GM19324 (cell line): ENCODE results near the gene C1QTNF9.
"Not testable (repeated sequence)": the region's sequence is repeated elsewhere in the genome, so short reads cannot be mapped to it uniquely, and the experiment has no call there.

ENCODE experiments used
- ATAC-seq: cut with Tn5 transposase; IDR thresholded peaks from one replicate; pipeline ENCODE4 v1.9.1; 2021; ENCODE audit warnings: mild to moderate bottlenecking, moderate library complexity; ENCODE audit not compliant: unreplicated experiment, low FRiP score

Gene C1QTNF9

DNA sequence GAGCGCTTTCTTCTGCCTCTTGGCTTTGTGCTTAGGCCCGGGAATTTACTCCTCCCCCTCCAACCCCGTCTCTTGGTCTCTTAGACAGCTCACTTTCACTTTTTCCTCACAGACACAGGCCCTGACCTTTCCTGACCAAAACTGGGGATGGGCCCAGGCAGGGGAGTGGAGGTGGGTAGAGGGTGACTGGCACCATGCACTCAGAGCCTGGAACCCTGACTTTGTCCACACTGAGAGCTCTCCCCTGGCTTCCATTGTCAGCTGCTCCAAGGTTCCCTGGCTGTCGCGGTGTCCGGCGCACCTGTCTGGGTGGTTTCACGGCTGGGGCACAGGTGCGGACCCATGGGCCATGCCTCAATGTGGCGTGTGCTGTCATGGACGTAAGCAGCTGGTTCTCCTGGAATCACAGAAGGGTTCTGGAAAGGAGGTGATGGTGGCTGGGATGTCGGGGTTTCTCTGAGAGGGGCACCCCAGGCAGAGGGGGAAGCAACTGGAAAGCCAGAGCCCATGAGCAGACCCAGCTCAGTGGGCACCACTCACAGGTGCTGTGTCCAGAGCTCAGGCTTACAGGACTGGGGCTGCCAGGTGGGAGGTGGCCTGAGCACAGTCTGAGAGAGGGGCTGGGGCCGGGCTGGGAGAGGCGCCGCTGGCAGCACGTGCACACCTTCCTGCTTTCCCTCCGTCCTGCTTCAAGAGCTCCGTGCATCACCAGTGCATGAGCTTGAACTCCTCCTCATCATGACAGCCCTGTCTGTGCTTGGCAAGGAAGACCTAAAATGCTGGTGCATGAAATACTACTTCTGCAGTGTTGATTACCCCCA is 28.0 kb upstream of the C1QTNF9 start:
- ATAC-seq, result no peak

DNA sequence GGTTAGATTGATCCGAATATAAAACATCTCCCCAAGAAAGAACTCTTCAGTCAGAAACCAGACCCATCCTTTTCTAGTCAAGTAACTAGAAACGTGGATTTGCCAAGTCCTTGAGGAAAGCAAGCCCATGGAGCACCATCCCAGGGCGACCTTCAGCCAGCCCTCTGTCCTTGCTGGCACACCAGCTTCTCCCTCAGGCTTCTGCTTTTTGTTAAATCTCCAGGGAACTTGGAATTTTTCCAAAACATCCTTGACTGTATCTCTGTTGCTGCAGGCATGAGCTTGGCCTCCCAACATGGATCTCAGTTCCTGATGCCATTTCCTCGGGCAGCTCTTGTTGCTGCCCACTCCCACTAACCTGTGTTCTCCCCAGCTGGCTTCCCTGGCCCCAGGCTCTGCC is 27.1 kb upstream of the C1QTNF9 start:
- ATAC-seq, result no peak

DNA sequence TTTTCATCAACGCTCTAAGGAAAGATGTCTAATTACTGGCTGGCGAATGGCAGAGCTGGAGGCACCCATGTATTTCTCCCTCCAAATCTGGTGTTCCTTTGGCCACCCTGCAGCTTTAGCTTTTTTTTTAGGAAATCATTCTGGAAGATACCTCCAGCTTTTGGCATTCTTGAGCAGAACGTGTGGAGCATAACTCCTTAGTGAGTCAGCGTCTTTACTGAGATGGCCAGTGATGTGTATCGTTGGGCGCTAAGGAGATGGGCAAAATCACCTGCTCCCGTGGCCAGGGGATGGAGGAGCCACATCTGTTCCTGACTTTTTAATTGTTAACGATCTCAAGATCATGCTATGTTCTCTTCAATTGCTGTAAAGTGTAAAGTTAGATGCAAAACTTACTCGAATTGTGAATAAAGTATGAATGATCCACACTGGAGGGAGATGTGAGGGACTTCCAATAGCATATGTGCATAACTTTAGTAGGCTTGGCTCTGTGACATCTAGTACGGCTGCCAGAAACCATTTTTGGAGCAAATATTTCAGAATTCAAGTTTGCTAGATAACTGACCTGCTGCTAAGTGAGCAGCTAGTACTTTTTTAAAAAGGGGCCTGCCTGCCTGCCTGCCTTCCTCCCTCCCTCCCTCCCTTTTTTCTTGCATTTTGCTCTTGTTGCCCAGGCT is 24.4 kb upstream of the C1QTNF9 start:
- no peak for ATAC-seq

DNA sequence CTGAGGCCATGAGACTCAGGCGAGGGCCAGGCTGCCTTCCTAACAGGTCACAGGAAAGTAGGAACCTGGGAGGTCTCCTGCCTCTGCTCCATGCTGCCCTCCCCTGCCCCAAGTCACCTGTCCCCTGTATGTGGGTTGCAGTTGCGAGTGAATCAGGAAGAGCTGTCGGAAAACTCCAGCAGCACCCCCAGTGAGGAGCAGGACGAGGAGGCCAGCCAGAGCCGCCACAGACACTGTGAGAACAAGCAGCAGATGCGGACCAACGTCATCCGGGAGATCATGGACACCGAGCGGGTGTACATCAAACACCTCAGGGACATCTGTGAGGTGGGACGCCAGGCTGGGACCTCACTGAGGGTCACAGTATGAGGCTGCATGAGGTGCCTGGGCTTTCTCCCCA is 22.8 kb upstream of the C1QTNF9 start:
- ATAC-seq, result no peak

DNA sequence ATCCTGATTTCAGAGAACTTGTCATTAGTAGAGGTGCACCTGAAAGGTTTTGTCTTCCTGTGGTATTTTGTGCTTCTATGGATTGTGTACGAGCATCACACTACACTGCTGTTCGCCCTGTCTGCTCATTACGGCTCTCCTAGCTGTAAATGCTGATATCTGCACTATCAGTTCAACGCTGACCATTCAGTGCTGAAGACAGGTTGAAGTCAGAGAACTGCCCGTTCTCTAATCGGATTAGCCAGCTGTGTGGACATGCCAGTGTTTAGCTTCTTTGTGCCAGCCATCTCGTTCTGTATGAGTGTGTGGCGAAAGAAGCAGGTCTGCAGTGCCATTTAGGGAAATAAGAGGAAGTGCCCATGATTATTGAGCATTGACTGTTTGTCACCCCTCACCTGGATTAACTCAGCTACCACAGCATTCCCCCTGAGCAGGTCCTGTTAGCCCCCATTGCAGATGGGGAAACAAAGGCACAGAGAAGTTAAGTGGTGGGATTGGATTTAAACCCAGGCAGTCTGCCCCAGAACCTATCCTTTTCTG is 21.6 kb upstream of the C1QTNF9 start:
- ATAC-seq, result no peak

DNA sequence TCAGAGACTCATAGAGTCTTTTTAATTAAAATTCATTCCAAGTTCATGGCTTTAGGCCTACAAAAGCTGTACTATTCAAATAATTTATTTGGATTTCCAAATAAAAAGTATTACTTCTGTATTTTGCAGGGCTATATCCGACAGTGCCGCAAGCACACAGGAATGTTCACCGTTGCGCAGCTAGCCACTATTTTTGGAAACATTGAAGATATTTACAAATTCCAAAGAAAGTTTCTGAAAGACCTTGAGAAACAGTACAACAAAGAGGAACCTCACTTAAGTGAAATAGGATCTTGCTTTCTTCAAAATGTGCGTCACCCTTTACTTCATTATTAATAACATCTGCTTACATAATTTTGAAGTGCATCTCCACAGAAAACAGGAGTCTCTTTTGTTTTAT is 20.5 kb upstream of the C1QTNF9 start:
- no peak for ATAC-seq

DNA sequence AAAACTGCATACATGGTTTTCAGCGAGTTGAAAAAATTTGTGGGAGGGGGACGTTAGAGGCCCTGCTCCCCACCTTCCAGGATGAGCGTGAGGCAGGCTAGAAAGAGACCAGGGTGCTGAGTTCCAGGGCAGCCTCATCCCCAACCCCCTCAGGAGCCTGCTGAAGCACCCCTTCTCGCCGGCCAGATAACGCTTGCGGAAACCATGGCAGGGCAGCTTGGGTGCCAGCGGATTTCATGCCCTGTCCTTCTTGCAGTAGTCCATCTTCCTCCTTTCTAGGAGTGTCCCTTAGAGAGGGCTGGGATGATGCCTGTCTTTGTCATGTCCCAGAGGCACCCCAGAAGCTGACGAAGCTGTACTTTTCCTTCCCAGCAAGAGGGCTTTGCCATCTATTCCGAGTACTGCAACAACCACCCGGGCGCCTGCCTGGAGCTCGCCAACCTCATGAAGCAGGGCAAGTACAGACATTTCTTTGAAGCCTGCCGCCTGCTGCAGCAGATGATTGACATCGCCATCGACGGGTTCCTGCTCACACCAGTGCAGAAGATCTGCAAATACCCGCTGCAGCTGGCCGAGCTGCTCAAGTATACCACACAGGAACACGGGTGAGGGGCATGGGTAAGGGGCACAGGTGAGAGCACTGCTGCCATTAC is 19.0 kb upstream of the C1QTNF9 start:
- no peak for ATAC-seq

DNA sequence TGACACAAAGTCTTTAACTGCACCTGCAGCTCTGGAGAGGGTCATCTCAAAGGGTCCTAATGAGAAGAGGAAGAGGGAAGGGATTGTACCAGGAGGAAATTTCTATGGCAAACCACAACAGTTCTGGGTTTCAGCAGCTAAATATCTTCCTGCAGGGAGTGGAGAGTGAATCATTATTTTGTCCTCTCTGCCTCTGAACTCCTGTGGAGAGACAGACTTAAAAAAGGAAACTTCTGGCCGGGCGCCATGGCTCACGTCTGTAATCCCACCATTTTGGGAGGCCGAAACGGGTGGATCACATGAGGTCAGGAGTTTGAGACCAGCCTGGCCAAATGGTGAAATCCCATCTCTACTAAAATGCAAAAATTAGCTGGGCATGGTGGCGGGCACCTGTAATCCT is 16.9 kb upstream of the C1QTNF9 start:
- ATAC-seq, result no peak

DNA sequence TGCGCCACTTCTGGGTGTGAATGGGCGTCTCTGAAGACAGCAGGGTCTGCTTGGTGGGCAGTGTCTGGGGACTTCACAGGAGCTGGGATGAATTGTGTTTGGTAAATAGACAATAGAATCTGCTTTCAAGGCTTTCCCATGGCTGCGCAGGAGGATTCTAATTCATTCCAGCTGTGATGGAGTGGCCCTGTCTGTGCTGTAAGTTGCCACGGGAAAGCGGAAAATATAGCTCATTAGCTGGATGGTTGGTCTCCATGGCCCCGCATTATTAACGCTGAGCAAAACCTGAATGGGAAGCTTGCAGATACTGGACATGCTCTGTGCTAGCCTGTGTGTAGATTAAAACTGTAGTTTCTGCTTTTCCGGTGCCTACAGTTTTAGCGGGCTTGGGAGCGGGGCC is 15.6 kb upstream of the C1QTNF9 start:
- no peak for ATAC-seq

DNA sequence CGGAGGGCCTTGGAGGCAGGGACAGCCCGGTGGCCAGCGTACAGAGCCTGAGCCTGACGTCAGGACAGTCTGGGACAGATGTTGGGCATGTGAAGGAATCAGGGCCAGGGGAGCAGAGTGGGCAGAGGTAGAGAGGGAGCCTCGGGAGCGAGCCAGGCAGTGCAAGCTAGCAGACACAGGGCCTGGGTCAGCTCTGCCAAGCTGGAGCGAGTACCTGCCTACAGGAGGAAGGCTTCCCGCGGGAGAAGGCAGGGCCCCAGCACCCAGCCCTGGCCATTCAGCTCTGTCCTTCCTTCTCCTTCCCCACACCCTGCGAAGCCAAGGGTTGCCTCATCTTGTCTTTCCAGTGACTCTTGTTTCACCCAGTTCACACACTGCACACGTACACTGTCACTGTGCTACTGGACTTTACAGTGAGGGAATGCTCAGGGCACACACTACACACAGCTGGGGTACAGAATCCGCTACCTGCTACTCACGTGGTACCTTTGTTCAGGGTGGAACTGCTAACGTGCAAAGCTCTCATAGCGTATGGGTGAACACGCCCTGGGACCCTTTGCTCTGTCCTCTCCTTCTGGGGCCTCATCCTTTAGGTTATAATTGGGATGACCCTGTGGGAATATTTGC is 9.8 kb upstream of the C1QTNF9 start:
- ATAC-seq, result no peak

DNA sequence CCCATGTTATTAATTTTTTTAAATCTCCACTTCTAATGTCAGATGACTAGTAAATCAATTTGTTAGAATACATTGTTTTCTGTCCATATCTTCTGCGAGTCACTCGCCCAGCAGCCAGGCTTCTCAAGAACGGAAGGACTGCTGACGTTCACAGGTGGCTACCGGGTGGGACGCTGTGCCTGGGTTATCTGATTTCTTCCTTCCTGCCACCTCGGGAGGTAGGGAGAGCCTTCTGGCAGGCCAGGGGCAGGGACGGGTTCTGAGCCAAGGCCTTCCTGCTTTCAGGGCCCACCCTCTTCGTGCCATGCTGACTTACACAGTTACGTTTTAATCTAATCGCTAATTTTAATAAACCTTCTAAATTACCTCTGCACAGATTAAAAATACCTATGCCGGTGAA is 7.9 kb upstream of the C1QTNF9 start:
- no peak for ATAC-seq

DNA sequence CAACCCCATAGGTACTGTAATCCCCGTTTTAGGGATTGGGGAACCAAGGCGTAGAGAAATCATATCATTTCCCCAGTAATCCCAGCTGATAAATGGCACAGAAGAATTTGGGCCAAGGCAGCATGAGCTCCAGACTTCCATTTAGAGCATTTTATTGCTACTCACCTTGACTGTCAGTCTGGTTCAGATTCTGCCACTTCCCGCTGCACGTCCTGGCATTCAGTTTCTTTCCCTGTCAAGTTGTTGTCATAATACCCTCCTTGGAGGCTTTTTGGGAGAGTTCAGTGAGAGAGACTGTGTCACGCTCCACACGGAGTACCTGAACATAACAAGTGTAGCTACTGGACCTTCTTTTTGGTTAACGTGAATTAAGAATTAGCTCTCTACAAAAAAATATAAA is 7.5 kb upstream of the C1QTNF9 start:
- no peak for ATAC-seq

DNA sequence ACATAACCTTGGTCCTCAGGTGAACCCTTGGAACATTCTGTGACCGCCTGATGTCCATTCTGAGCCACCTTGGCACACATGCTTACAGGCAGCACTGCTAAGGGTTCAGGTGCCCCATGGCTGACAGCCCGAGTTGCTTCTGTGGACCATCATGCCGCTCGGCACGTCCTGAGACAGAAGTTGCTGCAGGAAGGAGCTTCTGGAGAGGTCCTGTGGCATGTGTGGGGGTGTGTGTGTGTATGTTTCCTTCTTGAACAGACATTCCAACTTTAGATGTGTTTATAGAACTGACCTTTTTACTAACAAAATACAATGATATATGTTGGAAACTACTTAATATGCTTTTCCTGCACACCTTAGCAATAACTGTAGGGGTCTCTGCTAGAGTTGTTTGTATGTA is 4.8 kb upstream of the C1QTNF9 start:
- ATAC-seq, result no peak

DNA sequence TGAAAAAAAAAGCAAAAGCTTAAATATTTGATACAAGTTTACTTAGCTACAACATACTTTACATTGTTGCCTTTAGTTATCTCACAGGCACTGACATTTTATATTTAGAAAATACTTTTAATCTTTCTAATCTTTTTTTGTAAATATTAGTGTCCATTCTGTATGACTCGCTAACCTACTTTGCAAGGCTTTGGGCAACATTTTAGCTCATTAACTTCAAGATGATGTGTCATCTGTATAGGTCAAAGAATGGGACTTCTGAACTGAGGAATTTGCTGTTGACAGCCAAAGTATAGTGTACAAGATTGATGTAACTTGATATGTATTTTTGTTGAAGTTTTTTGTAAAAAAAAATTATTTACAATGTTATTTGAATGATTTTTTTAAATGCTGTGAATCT is 2.7 kb upstream of the C1QTNF9 start:
- no peak for ATAC-seq

DNA sequence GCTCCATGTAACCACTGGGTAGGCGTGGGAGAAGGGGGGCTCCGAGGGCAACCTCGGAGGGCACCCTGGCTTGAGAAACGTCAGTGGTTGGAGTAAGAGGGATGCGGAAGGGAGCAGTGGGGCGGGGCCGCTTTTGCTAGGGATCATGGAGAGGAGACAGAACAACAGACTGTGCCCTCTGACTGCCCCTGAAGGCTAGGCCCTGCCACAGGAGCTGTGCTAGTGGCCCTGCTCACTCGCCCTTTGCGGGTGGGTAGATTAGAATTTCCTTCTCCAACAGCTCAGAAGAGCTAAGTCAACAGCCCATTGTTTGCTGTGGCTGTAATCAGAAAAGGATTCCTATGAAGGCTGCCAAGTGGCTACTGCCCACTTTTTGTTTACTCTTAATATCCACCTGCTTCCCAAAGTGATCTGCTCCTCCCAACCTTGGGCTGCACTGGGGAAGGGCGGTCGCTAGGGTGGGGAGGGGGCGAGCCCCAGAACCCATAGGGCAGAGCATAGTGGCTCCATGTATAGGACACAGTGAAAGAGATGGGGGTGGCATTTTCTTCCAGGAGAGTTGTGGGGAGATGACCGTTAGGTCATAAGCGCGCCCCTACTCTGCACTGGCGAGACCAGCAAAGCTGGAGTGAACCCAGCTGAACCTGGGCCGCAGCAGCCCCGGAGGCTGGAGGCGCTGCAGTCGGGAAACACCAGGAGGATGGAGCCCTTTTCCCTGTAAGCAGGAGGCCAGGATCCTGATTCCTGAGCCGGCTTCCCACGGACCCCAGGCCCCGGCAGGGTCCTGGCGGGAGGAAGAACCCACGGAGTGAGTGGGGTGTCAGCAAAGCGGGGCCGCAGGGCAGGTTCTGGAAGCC is 1.9 kb upstream of the C1QTNF9 start:
- ATAC-seq, result no peak

DNA sequence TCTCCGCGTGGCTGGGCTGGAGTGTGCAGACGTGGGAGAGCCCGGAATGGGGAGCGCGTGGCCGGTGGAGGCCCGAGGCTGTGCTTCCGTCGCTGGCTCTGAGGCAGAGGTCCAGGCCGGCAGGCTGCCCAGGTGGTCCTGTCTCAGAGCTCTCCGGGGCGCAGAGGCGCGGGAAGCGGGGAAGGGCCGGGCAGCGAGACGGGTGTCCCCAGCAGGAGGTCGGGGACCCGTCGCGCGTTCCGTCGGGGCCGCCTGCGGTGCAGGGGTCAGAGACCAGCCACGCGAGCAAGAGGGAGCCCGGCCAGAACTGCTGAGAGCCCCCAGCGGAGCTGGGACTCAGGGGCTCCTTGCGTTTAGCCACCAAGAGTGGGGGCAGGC is 1.3 kb upstream of the C1QTNF9 start:
- ATAC-seq, result no peak

DNA sequence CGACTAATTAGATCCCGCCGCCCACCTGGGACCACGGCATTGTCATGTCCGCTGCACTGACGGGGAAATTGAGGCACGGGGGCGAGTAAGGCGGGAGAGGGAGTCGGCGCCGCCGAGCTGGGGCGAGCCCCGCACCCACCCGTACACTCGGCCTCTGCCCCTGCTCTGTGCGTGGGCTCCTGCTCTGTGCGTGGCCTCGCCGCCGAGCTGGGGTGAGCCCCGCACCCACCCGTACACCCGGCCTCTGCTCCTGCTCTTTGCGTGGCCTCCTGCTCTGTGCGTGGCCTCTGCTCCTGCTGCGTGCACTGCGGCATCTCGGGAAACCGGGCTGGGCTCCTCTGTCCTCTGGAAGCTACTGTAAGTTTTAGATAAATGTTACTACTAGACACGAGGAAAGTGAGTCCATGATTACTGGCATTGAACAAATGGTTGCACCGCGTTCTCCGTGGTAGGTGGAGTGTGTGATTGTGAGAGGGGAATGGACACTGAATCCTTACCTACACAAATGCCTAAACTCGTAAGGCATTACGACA is 826 bp upstream of the C1QTNF9 start:
- ATAC-seq, result no peak

DNA sequence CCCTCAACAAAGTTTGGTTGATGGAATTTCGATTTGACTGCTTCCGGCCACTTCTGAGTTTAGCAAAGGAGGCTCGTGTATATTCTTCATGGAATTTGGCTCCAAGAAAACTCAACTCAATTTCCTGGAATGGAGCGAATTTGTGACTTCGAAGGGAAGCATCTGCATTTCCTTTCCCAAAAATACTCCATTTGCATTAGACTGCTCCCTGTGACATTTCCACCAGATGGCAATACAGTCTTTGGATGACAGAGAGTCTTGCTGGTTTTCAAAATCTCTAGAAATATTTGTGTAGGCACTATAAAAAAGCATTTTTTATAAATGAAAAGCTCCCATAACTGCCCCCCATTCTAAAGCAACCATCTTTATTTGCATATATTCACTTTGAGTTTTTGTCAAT is 4.1 kb downstream of the C1QTNF9 start:
- ATAC-seq, result no peak

DNA sequence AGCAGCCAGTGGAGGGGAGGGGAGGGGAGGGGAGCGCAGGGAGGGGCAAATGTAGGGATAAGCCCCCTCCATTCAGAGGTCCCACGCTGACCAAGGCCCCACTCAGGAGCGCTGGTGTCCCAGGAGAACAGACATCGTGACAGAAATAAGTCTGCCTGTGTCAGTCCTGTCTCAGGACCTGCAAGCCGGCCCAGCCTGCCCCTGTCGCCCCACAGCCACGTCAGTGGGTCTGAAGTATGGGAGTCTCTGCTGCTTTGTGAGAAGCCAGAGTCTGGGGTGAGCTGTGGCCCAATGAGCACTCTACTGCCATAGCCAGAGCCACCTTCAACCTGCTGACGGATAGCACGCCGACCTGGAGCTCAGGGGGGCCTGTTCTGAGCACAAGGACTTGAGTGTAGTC is 8.5 kb downstream of the C1QTNF9 start:
- not testable (repeated sequence) for ATAC-seq

DNA sequence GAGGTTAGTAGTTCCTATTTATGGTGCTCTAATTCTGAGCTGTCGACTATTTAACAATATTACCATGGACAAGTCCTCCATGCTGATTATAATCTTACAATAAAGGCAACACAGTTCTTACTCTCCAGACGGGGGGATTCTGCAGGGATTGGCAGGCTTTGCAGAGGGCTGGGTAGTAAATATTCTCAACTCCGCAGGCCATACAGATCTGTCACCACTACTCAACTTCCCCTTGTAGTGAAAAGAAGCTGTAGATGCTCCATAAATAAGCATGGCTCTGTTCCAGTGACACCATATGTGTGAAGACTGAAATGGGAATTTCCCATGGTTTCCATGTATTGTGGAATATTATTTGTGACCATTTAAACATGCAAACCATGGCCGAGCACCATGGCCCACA is 9.5 kb downstream of the C1QTNF9 start:
- not testable (repeated sequence) for ATAC-seq
